GM19238 (cell line): ENCODE data around the gene SMIM38.
"Not testable (repeated sequence)": the region's sequence is repeated elsewhere in the genome, so short reads cannot be mapped to it uniquely, and the experiment has no call there.

ENCODE experiments used
- DNase-seq: peaks from one replicate; pipeline ENCODE4 v3.0.0; 2011; ENCODE audit warnings: low spot score; ENCODE audit not compliant: insufficient read length

SMIM38 gene

GRCh38 chr11:69137151-69137844 lies 18.4 kb upstream of the SMIM38 start:
- no peak for DNase-seq

GRCh38 chr11:69138265-69138664 lies 17.5 kb upstream of the SMIM38 start:
- no peak for DNase-seq

DNA sequence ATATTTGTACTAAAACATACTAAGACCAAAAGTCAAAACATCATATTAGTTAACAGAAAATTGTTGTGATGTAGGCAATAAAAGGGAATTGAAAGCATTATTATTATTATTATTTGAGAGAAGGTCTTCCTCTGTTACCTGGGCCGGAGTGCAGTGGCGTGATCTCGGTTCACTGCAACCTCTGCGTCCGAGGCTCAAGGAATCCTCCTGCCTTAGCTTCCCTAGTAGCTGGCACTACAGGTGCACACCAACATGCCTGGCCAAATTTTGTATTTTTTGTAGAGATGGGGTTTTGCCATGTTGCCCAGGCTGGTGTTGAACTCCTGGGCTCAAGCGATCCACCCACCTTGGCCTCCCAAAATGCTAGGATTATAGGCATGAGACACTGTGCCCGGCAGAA lies 15.6 kb upstream of the SMIM38 start:
- not testable (repeated sequence) for DNase-seq

GRCh38 chr11:69140635-69141034 lies 15.1 kb upstream of the SMIM38 start:
- no peak for DNase-seq

DNA sequence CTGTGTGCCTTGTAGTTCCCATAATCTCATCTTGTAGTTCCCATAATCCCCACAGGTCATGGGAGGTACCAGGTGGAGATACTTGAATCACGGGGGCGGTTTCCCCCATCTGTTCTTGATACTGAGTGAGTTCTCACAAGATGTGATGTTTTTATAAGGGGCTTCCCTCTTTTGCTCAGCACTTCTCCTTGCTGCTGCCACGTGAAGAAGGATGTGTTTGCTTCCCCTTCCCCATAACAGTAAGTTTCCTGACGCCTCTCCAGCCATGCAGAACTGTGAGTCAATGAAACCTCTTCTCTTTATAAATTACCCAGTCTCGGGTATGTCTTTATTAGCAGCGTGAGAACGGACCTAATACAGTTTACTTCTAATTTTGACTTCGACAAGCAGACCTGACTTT lies 14.0 kb upstream of the SMIM38 start:
- no peak for DNase-seq

DNA sequence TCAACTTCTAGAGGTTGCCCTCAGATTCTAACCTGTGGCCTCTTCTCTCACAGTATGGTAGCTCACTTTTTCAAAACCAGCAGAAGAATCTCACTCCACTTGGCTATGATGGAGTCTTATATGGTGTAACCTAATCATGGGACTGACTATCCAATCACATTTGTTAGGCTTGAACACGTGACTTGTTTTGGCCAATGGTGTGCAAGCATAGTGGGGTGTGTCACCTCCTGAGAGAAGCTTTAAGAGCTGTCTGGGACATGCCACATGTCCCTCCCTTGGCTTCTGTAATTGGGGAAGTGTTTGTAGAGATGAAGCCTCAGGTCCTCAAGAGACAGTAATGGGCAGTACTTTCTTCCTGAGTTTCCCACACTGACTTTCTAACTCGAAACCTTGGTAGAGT lies 12.8 kb upstream of the SMIM38 start:
- no peak for DNase-seq

- DNase-seq: no peak
Observed at GRCh38 chr11:69144316-69145049, 11.3 kb upstream of the SMIM38 start.

GRCh38 chr11:69145050-69145380 lies 10.7 kb upstream of the SMIM38 start:
- DNase-seq: no peak

GRCh38 chr11:69148377-69148762 lies 7.4 kb upstream of the SMIM38 start:
- DNase-seq: no peak

DNA sequence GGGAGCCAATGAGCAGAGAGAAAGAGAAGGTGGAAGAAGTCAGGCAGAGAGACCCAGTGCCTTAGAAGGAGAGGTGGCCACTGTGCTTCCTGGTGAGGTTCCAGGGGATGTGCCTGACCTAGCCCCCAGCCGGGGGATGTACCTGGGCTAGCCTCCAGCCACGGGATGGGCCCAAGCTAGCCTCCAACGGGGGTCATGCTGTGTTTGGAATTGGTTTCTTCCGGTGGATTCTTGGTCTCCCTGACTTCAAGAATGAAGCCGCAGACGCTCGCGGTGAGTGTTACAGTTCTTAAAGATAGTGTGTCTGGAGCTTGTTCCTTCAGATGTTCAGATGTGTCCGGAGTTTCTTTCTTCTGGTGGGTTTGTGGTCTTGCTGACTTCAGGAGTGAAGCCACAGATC lies 6.9 kb upstream of the SMIM38 start:
- DNase-seq: no peak

GRCh38 chr11:69149338-69150045 lies 6.2 kb upstream of the SMIM38 start:
- DNase-seq: not testable (repeated sequence)

DNA sequence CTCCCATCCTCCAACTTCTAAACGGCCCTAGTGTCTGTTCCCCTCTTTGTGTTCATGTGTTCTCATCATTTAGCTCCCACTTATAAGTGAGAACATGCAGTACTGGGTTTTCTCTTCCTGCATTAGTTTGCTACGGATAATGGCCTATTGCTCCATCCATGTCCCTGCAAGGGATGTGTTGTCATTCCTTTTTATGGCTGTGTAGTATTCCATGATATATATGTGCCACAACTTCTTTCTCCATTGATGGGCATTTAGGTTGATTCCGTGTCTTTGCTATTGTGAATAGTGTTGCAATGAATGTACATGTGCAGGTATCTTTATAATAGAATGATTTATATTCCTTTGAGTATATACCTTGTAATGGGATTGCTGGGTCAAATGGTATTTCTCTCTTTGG lies 5.6 kb upstream of the SMIM38 start:
- DNase-seq: no peak

DNA sequence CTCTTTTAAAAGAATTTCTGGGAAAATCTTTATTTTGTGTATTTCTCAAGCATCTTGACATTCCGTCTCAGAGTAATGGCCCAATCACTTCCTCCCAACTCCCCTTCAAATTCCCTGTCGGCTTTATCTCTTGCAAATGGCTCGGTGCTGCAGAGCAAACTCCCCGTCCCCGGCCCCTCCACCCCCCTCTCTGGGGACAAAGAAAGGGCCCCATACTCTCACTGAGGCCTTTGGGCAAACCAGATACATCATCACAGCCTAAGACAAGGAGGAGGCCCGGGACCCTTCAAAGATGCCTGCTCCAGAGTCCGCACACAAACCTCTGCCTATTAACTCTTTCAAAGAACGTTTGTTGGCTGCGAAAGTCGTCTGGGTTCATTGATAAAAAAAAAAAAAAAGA lies 3.9 kb upstream of the SMIM38 start:
- no peak for DNase-seq

DNA sequence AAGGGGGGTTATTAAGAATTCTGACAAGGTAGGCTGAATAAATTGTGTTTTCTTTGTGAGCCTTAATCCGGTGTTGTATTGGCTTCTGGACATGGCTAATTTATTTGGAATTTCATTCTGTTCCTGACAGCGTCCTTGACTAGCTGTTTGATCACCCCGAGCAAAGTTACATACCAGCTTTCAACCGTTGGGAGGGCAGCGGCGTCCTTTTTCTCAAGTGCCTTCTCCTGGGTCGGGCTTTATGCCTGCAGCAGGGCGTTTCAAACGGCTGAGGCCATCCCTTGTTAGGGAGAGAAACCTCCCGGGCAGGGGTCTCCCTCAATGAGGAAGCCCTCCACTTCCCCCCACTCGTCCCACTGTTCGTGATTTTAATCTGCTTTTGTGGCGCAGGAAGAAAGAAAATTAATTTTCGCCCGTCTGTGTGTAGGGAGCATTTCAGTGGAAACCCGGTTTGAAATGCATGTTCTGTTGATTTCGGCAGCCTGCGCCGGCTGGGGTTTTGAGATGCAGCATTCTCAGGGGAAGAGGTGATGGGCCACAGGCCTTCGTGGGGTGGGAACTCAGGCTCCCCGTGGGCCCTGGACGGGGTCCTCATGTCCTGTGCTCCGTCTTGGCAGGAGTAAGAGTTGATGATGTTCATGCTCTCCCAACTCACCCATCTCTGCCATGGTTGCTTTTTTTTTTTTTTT lies 2.9 kb upstream of the SMIM38 start:
- DNase-seq: no peak

DNA sequence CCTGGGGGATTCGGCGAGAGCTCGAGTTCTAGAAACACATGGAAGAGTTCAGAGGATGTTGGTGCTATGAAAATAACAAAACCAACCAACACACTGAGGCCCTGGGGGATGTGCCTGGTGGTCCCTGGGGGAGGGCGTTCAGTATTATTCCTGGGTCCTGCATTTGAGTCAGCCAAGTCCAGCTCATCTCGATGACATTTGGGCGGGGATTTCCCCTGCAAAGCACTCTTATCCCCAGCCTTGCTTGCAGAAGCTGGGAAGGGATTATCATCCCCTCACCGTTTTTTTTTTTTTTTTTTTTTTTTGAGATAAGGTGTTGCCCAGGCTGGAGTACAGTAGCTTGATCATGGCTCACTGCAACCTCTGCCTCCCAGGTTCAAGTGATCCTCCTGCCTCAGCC lies 2.1 kb upstream of the SMIM38 start:
- DNase-seq: no peak

DNA sequence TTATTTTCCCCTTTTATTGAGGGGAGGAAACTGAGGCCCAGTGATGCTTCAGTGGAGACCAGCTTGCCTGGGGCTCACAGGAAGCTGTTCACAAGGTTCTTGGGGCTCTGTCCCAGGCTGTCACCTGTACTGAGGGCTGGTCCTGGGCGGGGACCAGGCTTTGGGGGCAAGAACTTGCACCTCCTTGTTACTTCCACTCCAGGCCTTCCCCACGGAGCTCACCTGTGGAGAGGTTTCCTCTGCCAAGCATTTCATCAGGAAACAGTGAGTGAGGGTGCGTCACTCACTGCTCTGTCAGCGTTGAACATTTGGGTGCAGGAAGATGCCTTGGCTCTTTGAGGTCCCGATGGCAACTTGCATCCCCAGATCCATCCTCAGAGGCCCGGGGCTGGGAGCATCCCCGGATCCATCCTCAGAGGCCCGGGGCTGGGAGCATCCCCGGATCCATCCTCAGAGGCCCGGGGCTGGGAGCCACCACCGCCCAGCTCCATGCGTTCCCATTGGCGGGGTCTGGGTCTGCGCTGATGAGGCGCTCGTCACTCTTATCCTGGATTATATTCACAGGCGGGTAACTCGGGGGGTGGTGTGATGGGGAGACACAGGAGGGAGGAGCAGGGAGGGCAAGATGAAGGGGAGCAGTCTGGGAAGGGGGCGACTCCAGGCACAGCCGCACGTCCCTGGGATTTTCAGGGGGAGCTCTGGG lies 1.4 kb upstream of the SMIM38 start:
- DNase-seq: no peak

DNA sequence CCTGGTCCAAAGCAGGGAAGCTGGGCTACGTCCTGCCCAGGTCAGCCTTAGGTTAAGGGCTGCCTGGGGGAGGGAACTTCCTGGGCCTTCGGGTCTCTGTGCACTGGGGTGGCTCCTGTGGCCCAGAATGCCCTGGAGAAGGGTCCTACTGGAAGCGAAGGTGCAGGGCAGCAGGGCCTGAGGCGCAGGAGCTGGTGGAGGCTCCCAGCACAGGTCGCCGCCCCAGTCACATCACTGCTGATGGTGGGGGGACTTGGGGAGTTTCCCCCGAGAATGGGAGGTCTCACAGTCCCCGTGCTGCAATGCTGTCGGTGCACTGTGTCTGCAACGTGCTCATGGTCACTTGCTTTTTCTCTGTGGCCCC lies 815 bp upstream of the SMIM38 start:
- DNase-seq: no peak

DNA sequence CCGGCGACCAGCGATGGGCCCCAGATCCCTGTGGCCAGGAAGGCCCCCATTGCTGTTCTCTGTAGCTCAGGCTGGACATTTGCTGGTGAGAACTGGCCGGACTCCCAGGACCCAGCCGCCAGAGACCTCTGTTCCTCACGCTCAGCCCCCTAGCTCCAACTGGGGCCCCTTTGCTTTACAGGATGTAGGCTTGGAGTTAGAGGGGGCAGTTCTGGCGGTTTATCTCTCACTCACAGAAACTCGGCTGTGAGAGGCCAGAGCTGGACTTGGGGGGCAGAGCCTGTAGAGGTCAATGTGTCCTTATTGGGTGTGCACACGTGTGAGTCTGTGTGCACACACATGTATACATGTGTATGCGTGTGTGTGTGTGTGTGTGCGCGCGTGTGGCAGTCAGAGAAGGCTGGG lies 502 bp downstream of the SMIM38 start:
- no peak for DNase-seq

DNA sequence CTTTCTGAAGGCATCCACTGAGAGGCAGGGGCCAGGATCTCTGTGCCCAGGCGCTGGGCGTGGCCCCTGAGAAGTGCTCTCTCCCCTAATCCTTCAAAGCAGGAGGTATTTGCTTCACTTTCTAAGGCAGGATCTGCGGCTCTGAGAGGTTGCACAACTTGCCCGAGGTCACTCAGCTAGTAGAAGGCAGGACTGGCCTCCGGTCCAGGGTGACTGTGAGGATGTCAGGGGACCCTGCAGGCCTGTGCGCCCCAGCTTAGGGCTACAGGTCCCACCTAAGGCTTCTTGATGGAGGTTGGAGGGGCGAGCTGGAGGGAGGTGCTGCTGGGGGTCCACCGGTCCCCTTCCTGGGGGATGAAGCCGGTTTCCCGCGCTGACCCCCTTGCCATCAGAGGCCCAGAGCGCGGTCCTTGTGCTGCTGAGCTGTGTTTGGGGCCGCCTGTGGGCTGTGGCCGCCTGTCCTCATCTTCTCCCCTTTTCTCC lies 979 bp downstream of the SMIM38 start:
- DNase-seq: no peak

DNA sequence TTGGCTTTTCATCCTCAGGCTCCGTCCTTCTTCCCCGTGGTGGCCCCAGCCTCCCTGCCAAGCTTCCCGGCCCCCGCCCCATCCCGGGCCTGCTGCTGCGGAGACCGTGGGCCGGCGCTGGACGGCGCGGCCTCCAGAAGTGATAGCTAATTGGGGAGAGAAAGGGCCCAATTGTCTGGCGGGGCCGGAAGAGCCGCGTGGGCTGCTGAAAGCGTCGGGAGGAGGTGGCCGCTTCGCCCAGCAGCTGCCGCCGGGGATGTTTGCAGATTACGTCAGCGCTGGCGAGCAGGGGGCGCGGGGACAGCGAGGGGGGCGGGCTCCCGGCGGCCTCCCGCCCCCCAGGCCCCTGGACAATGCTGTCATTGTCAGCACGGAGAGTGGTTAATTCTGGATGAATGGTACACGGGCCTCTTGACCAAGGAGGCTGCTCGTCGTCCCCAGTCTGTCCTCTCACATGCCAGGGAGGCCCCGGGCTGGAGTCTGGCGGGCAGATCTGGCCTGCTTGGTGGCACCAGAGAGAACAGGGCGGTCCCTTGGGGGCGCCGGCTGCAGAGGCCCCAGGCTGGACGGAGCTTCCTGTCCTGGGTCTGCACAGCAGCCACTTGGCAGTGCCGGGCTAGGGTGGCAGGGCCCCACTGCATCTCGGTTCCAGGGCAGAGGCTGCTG lies 1.6 kb downstream of the SMIM38 start:
- no peak for DNase-seq

GRCh38 chr11:69157822-69158231 lies 2.1 kb downstream of the SMIM38 start:
- DNase-seq: no peak
